ENCODE measurements around the gene PAK5. TPM values are rescaled to one million over a fixed set of nuclear protein-coding genes. Genes with fewer than 3 reads are reported as not detected.
A peak's percentile ranks its signal among the peaks of the same experiment; 100 is the strongest.

The PAK5 gene
- total RNA-seq, 6 experiments from 2014 or later: not detected

GRCh38 chr20:9628589-9628988 is 210.3 kb downstream of the PAK5 start:
- no peak overlapping the region for H3K4me3 Mint-ChIP-seq
- no peak for DNase-seq
- H3K36me3 Mint-ChIP-seq (ENCODE audit: low read depth): no peaks in the 10 kb centered on the region
- peaks cover 9% of the 10 kb centered on the region for H3K27me3 Mint-ChIP-seq (ENCODE audit: insufficient read depth)
- H3K27ac Mint-ChIP-seq: no peak overlapping the region
- H3K4me1 Mint-ChIP-seq (ENCODE audit: low read depth): no peaks in the 10 kb centered on the region
- H3K9me3 Mint-ChIP-seq: no peaks in the 10 kb centered on the region
- TF ChIP-seq CTCF (IDR thresholded peaks at IDR 0.05): no peak

GRCh38 chr20:9628141-9628540 is 210.7 kb downstream of the PAK5 start:
- peaks cover 10% of the 10 kb centered on the region for H3K27me3 Mint-ChIP-seq (ENCODE audit: insufficient read depth)
- no peaks in the 10 kb centered on the region for H3K9me3 Mint-ChIP-seq
- H3K36me3 Mint-ChIP-seq (ENCODE audit: low read depth): no peaks in the 10 kb centered on the region
- DNase-seq: no peak
- H3K4me1 Mint-ChIP-seq (ENCODE audit: low read depth): no peaks in the 10 kb centered on the region
- TF ChIP-seq CTCF (IDR thresholded peaks at IDR 0.05): no peak
- H3K4me3 Mint-ChIP-seq: no peak overlapping the region
- no peak overlapping the region for H3K27ac Mint-ChIP-seq

- Mint-ChIP-seq H3K36me3 (ENCODE audit: low read depth) (no peaks in the 10 kb centered on the region), H3K4me1 (ENCODE audit: low read depth) (no peaks in the 10 kb centered on the region), H3K9me3 (no peaks in the 10 kb centered on the region), H3K27me3 (ENCODE audit: insufficient read depth) (peaks cover 12% of the 10 kb centered on the region), H3K27ac (no peak overlapping the region), H3K4me3 (no peak overlapping the region)
- DNase-seq: no peak
- TF ChIP-seq CTCF (IDR thresholded peaks at IDR 0.05): no peak
Measured at GRCh38 chr20:9627219-9627618, 211.7 kb downstream of the PAK5 start.

- no peak for DNase-seq
- Mint-ChIP-seq H3K4me3 (no peak overlapping the region), H3K4me1 (ENCODE audit: low read depth) (no peaks in the 10 kb centered on the region), H3K9me3 (no peaks in the 10 kb centered on the region), H3K27me3 (ENCODE audit: insufficient read depth) (peaks cover 12% of the 10 kb centered on the region), H3K27ac (no peak overlapping the region), H3K36me3 (ENCODE audit: low read depth) (no peaks in the 10 kb centered on the region)
- no peak for TF ChIP-seq CTCF (IDR thresholded peaks at IDR 0.05)
Measured at GRCh38 chr20:9626357-9626756, 212.5 kb downstream of the PAK5 start.

- Mint-ChIP-seq H3K4me1 (ENCODE audit: low read depth) (peaks cover 9% of the 10 kb centered on the region; the same call in 1 of the 2 replicates), H3K27ac (no peak overlapping the region), H3K9me3 (no peaks in the 10 kb centered on the region), H3K4me3 (no peak overlapping the region), H3K27me3 (ENCODE audit: insufficient read depth) (peaks cover 18% of the 10 kb centered on the region), H3K36me3 (ENCODE audit: low read depth) (no peaks in the 10 kb centered on the region)
- DNase-seq: peak; percentile 5
- peak; percentile 31; the same call in 1 of the 2 replicates for TF ChIP-seq CTCF (IDR thresholded peaks at IDR 0.05)
Measured at GRCh38 chr20:9617940-9618339, 220.9 kb downstream of the PAK5 start.

Data from HFFc6 (cell line).